GM19193 (cell line): Measurements from ENCODE around the gene CDCA4.

Experiments used
- POLR2A ChIP-seq: IDR thresholded peaks from 4 replicates; pipeline ENCODE4 v1.6.1; 2011; ENCODE audit not compliant: insufficient read depth, insufficient read length; ENCODE audit errors: extremely low read depth

CDCA4 gene

DNA sequence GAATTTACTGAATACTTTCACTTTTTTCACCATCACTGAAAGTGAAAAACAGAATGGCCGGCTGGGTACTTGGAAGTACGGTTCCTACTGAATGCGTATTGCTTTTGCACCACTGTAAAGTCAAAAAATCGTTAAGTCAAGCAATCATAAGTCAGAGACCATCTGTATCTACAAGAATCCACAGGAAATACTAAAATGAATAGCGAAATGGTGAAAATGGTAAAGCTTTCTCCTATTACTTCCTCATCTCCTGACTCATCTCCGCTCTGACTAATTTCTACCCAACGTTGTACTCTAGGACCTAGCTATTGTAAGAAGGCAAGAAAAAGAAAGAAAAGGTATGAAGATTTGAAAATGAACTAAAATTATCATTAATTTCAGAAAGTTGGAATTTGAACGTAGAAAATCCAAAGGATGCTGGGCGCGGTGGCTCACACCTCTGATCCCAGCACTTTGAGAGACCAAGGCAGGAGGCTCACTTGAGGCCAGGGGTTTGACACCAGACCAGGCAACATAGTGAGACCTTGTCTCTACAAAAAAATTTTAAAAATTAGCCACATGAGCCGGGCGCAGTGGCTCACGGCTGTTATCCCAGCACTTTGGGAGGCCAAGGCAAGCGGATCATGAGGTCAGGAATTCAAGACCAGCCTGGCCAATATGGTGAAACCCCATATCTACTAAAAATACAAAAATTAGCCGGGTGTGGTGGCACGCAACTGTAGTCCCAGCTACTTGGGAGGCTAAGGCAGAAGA, 5.3 kb upstream of the CDCA4 start:
- TF ChIP-seq POLR2A: no peak

DNA sequence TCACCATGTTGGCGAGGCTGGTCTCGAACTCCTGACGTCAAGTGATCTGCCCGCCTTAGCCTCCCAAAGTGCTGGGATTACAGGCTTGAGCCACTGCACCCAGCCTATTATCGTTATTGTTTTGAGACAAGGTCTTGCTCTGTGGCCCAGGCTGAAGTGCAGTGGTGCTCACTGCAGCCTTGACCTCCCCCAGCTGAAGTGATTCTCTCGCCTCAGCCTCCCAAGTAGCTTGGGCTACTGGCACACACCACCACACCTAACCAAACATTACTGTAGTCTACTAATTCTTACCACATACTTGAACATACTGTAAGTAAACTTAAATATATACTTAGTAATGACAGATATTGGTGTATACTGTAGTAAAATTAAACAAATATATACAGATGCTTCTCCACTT, 4.5 kb upstream of the CDCA4 start:
- TF ChIP-seq POLR2A: no peak

- TF ChIP-seq POLR2A: no peak
Observed at GRCh38 chr14:105023791-105024480, 3.1 kb upstream of the CDCA4 start.

- no peak for TF ChIP-seq POLR2A
Observed at GRCh38 chr14:105023144-105023543, 2.3 kb upstream of the CDCA4 start.

- no peak for TF ChIP-seq POLR2A
Observed at GRCh38 chr14:105022276-105022670, 1.4 kb upstream of the CDCA4 start.

DNA sequence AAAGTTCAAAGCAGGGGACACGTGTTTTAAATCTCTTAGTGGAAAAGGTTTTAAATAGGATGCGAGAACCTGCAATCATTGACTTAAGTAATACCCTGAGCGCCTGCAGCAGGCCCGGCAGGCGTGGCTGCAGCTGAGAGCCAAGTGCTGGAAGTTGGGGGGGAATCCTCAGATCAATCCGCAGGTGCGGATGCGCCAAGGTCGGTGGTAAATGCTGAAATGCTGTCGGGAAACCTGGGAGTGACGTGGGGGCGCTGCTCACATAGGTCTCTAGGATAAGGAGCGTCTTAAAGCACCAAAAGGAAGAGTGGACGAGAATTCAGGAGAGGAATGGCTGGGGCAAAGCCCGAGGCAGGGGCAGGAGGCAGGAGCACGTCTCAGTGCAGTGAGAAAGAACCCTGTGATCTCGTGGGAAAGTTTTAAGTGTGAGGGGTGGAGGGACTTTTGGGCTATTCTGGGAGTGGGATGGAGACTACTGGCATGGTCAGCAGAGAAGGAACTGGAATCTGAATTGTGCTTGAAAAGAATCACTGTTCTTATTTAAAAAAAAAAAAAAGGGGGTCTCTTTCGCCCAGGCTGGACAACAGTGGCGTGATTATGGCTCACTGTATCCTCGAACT, 883 bp upstream of the CDCA4 start:
- no peak for TF ChIP-seq POLR2A

DNA sequence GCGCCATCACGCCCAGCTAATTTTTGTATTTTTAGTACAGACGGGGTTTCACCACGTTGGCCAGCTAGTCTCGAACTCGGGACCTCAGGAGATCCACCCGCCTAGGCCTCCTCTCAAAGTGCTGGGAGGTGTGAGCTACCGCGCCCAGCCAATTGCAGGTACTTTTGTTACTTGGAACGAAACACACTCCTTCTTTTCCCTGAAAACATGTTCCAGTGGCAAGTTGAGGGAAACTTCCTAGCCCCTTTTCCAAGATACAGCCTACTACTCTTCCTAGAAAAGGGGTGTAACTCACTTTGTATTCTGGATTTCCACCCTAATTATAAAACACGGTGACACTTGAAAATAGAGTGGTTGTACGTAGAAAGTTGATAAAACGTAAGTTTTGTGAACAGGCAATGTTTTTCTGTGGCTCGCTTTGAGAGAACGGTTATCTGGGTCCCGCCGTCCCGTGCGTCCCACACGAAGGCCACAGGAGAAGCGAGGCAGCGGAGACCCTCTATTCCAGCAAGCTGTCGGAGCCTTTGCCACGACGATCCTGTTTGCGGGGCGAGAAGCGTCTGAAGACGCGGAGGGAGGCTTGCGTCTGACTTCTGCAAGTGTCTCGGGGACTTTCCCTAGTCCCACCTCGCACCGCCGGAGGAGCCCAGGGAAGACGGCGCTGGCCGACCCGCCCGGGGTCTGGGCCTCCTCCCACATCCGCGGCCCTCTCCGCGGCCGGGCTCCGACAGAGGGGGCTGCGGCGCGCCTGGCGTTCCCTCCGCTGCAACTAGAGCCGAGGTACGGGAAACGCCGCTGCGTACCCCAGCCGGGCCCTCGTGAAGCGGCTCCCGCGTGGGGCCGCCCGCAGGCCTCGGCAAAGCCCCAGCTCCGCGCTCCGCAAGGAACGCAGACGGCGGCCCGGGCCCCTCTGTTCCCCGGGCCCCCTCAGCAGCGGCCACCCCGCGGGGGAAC, 745 bp downstream of the CDCA4 start:
- no peak for TF ChIP-seq POLR2A

GRCh38 chr14:105018414-105018813, 2.5 kb downstream of the CDCA4 start:
- no peak for TF ChIP-seq POLR2A

DNA sequence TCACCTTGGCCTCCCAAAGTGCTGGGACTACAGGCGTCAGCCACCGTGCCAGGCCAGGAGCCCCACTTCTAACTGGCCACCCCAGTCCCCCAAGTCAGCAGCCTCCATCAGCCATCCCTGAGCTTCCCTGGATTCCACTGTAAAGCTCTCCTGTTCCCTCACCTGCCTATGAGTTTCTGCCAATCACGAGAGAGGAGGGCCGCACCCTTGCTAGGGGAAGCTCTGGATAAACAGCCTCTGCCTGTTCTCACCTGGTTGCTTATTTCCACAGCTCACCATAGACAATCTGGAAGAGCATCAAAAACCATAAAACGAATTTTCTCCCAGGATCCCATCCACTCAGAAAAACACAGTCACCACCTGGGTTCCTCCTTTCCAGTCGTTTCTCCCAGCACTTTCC, 5.0 kb downstream of the CDCA4 start:
- no peak for TF ChIP-seq POLR2A

DNA sequence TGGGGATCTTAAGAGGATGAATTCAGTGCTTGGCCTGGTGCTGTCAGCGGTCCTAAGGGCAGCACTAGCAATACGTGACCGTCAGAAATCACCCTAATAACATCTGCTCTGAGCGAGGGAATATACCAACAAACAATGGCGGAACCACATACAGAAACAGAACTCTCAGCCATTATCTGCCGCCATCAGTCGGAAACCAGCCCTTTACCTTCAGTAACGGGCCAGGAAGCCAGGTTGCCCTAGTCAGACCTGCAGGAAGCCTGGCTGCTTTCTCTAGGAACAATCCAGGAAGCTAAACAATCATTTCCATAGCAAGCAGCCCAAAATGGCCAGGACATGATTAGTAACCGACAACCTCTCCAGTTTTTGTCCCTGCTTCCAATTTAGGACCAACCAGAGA, 5.6 kb downstream of the CDCA4 start:
- no peak for TF ChIP-seq POLR2A

DNA sequence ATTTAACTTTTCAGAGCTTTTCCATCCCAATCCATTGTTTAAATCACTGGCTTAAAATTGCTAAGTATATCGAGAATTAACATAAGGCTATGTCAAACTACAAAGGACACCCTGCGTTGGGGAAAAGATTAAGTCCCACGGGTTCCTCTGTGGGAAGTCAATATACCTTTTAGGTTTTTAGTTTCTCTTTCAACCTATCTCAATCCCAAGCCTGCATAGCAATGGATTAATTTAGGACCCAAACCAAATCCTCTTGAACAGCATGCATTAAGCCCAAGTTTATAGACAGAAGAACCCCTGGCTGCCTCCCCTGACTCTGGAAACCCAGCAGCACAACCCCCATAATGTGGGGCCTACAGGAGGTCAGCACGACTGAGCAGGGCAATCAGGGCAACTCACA, 6.3 kb downstream of the CDCA4 start:
- no peak for TF ChIP-seq POLR2A

GRCh38 chr14:105014032-105014431, 6.9 kb downstream of the CDCA4 start:
- no peak for TF ChIP-seq POLR2A

GRCh38 chr14:105013150-105013785, 7.6 kb downstream of the CDCA4 start:
- TF ChIP-seq POLR2A: no peak

DNA sequence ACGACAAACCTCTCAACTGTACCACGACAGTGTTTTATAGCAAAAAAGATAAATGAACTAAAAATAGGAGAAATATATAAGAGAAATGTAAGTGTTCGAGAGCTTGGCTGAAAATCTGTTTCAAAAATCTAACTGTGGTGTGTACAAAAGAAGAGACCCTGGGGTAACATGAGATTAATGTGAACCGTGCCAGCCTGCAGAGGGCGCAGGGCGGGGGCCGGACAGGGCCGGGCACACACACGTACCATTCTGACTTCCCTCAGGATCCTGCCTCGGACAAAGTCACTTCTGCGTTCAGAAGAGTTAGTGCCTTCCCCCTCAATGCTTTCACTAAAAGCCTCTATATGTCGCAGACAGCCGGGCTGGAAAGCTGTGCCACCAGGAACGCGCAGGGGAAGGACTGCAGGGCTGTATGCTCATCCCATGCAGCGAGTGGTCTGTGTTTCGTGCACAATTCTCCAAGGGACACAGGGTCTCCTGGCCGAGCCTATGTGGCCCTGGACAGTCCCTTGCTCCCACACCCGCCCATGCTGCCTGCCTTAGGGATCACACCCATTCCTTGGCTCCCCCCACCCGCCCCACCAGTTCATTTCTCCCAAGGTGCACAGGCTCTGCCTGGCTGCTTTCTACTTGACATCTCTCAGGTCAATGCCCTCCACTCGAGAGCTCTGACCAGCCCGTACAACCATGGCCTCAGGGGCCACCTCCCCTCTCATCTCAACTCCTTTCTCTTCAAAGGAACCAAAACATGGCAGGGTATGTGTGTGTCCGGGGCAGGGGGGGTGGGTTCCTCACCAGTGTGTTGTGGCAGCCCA, 8.5 kb downstream of the CDCA4 start:
- TF ChIP-seq POLR2A: no peak

DNA sequence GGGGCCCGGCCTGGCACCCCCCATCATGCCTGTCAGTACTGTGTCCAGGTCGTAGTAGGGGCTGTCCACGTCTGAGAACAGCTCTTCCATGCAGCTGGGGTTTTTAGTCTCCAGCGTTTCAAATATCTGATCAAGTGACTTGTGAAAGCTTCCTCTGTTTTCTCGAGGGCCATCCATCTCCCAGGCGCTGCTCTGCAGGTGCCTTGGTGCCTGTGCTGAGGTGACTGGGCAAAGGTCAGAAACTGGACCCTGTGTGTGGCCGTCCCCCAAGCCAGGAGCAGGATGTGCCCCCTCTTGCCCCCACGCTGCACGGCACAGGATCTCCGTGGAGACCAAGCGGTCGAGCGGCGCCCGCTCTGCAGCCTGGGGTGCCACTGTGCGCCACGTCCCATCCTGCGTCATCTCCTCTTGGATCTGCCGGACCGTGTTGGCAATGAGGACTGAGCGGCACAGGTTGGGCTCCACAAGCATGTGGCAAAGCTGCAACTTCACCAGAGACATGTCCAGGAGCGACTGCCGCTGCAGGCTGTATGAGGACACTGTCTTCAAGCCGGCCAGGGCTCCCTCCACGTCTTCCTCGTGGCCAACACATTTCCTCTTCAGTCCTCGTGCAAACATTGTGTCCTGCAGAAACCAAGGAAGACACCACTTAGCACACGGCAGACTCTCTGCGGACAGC, 9.4 kb downstream of the CDCA4 start:
- TF ChIP-seq POLR2A: no peak
